Endothelial cell (in vitro differentiated cells): ENCODE results near the gene TIGIT. TPM values are rescaled to one million over a fixed set of nuclear protein-coding genes. Genes with fewer than 3 reads are reported as not detected.

Source experiments
- DNase-seq: peaks from one replicate; pipeline ENCODE4 v3.0.0; 2021; ENCODE audit warnings: low spot score
- H3K27ac Mint-ChIP-seq: one replicate; pipeline ENCODE4 v1.8.0; 2021; ENCODE audit warnings: mixed read lengths, inconsistent platforms; ENCODE audit not compliant: unreplicated experiment
- H3K27me3 Mint-ChIP-seq: one replicate; pipeline ENCODE4 v1.8.0; 2021; ENCODE audit warnings: mild to moderate bottlenecking, moderate library complexity, mixed read lengths, inconsistent platforms; ENCODE audit not compliant: unreplicated experiment
- H3K36me3 Mint-ChIP-seq: one replicate; pipeline ENCODE4 v1.8.0; 2021; ENCODE audit warnings: mild to moderate bottlenecking, low read depth, mixed read lengths, inconsistent platforms; ENCODE audit not compliant: unreplicated experiment
- H3K4me1 Mint-ChIP-seq: one replicate; pipeline ENCODE4 v1.8.0; 2021; ENCODE audit warnings: mild to moderate bottlenecking, mixed read lengths, inconsistent platforms; ENCODE audit not compliant: unreplicated experiment
- H3K4me3 Mint-ChIP-seq: one replicate; pipeline ENCODE4 v1.8.0; 2021; ENCODE audit warnings: mild to moderate bottlenecking, mixed read lengths, inconsistent platforms; ENCODE audit not compliant: unreplicated experiment
- H3K9me3 Mint-ChIP-seq: one replicate; pipeline ENCODE4 v1.8.0; 2021; ENCODE audit warnings: mixed read lengths, inconsistent platforms; ENCODE audit not compliant: unreplicated experiment
- total RNA-seq: library from RNA; stranded (reverse); fragmentation: NEBNext Ultra II Directional; extraction: Animal tissue kit (Norgen Biotek cat#: 25700); gene quantifications from one replicate; pipeline ENCODE4 v1.2.1, GENCODE V29; 2021; ENCODE audit not compliant: unreplicated experiment
- TF ChIP-seq, protein P1 (sequence below): fragments of 200-600 bp; sonication (generic); IDR thresholded peaks from one replicate; pipeline ENCODE4 v1.5.0; 2021; ENCODE audit warnings: antibody characterized with exemption; ENCODE audit not compliant: unreplicated experiment

TIGIT gene
- total RNA-seq, 1 donor from 2014 or later = not detected

DNA sequence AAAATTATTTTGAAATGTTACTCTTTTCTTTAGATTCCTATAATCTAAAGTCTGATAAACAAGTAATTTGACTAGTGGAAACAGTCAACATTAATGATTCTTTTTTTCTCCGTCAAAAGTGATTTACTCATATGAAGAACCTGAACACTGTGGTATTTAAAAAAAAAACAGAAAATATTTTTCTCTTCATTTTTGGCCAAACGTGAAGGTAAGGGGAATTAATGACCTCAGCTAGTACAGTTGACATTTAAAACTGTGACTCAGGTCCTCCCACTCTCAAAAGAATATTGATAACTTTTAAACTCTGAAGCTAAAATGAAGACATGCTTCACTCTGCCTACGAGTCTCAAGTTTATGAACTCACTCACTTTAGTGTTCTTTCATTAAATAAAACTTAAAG lies 34.5 kb downstream of the TIGIT start:
- Mint-ChIP-seq H3K27ac (no peak overlapping the region), H3K4me1 (peaks cover 21% of the 10 kb centered on the region), H3K9me3 (no peaks in the 10 kb centered on the region), H3K36me3 (no peaks in the 10 kb centered on the region), H3K4me3 (no peak overlapping the region), H3K27me3 (peaks cover 1% of the 10 kb centered on the region)
- TF ChIP-seq, protein P1, sequence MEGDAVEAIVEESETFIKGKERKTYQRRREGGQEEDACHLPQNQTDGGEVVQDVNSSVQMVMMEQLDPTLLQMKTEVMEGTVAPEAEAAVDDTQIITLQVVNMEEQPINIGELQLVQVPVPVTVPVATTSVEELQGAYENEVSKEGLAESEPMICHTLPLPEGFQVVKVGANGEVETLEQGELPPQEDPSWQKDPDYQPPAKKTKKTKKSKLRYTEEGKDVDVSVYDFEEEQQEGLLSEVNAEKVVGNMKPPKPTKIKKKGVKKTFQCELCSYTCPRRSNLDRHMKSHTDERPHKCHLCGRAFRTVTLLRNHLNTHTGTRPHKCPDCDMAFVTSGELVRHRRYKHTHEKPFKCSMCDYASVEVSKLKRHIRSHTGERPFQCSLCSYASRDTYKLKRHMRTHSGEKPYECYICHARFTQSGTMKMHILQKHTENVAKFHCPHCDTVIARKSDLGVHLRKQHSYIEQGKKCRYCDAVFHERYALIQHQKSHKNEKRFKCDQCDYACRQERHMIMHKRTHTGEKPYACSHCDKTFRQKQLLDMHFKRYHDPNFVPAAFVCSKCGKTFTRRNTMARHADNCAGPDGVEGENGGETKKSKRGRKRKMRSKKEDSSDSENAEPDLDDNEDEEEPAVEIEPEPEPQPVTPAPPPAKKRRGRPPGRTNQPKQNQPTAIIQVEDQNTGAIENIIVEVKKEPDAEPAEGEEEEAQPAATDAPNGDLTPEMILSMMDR = no peak
- no peak for DNase-seq

DNA sequence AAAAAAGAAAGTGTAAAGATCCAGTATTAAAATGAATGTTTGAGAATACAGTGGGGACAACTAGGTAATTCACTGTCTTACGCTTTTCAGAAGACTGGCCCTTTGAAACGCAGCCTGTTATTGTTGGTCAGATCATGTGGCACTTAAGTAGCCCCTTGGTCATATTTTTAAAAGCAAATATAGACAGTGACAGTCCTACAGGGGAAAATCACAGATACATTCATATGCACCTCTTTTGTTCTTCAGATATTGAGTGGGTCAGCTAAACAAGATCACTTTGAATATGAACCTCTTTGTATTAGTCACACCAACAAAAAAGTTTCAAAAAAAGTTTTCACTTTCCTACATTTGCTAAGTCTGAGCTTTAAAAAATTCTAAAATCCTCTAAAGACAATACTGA lies 36.0 kb downstream of the TIGIT start:
- H3K27ac Mint-ChIP-seq = no peak overlapping the region
- peaks cover 34% of the 10 kb centered on the region for H3K4me1 Mint-ChIP-seq
- no peak for DNase-seq
- TF ChIP-seq, protein P1 = no peak
- H3K9me3 Mint-ChIP-seq = no peaks in the 10 kb centered on the region
- H3K4me3 Mint-ChIP-seq = no peak overlapping the region
- H3K36me3 Mint-ChIP-seq = no peaks in the 10 kb centered on the region
- peaks cover 1% of the 10 kb centered on the region for H3K27me3 Mint-ChIP-seq

DNA sequence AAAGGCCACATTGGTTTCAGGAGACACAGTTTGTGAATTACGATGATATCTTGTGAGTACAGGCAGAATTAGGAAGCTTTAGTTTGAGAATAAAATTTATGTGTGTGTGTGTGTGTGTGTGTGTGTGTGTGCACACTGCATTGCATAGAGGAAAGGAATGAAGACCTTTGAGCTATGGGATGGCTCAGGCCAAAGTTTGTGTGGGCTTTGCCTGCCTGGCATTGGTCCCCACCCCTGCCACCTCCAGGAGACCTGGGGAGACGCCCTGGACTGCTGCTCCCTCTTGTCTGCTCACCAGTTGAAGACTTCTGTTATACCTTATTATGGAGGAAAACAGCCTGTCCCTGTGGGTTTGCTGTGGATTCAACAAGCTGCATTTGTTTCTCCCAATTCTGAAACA lies 37.2 kb downstream of the TIGIT start:
- Mint-ChIP-seq H3K27ac (no peak overlapping the region), H3K9me3 (no peaks in the 10 kb centered on the region), H3K4me1 (peaks cover 44% of the 10 kb centered on the region), H3K27me3 (peaks cover 1% of the 10 kb centered on the region), H3K4me3 (no peak overlapping the region), H3K36me3 (no peaks in the 10 kb centered on the region)
- TF ChIP-seq, protein P1 = no peak
- DNase-seq = no peak

DNA sequence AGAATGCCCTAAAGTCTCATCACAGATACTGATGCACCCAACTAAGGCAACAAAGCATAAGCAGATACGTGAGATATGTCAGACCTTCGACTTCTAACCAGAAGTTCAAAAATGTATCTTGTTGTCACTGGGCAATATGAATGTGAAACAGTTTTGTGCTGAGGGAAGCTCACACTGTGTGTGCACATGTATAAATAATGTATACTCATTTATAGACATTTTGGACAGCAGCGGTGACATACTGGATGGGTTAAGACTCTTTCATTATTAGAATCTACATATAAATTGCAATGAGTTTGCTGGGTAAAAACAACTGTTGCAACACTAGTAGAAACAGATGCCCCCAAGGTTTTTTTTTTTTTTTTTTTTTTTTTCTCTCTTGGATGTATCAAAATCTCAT lies 37.9 kb downstream of the TIGIT start:
- Mint-ChIP-seq H3K27ac (no peak overlapping the region), H3K4me3 (no peak overlapping the region), H3K4me1 (peaks cover 46% of the 10 kb centered on the region), H3K27me3 (peaks cover 1% of the 10 kb centered on the region), H3K9me3 (no peaks in the 10 kb centered on the region), H3K36me3 (no peaks in the 10 kb centered on the region)
- TF ChIP-seq, protein P1 = no peak
- no peak for DNase-seq

DNA sequence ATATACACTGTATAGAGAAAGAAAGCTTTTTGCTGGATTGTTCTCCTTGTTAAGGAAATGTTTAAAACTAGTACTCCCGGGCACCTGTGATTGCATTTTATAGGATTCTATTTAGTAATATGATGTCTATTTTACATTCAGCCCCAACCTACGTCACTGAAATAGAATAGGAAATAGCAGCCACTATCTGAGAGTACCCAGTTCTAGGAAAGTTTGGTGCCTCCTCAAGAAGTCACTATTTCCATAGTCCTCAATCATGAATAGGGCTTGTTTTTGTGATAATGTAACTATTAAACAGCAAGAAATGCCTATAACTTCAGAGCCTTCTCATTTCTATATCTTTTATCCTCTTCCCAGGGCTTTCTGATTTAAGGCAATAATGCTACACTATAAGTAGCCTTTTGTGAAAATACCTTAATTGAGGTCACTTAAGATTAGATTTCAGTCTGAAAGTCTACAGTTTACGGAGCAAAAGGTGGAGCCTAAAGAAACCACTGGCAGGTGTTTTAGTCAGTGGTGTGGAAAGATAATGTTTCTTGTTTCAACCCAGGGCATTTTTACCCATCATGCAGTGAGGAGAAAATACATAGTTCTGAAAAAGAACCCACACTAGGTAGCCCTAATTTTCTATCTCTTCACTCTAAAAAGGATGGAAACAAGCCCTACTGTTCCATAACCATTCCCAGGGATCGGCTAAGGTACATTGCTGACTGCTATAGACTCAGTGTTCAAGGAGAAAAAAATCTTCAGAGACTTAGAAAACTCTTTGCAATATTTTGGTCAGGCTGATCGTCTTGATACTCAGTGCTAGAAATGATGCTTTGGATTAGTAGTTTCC lies 38.7 kb downstream of the TIGIT start:
- Mint-ChIP-seq H3K4me3 (no peak overlapping the region), H3K9me3 (no peaks in the 10 kb centered on the region), H3K36me3 (no peaks in the 10 kb centered on the region), H3K27ac (no peak overlapping the region), H3K27me3 (peaks cover 1% of the 10 kb centered on the region), H3K4me1 (peaks cover 46% of the 10 kb centered on the region)
- no peak for DNase-seq
- TF ChIP-seq, protein P1 = no peak
